ENCODE results near the gene INSR. TPM values are rescaled to one million over a fixed set of nuclear protein-coding genes. Genes with fewer than 3 reads are reported as not detected.

INSR gene
- total and polyA plus RNA-seq, 2 experiments from 2014 or later: 19.2 to 52.1 TPM

DNA sequence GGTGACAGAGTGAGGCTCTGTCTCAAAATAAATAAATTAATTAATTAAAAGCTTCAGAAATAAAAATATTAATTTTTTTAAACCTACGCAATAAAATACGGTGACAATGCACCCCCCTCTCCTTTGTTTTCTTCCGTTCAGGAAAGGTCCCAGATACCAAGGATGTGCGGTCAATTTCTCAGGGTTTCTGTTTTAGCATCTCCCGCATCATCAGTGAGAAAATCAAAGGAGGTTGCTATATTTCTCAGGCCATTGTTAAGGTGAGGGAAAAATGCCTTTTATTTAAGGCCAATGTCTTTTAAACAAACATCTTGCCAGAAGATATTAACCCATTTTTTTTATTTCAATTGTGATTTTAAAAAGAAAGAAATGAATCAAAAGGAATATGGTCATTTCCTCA lies 111.7 kb downstream of the INSR start:
- H3K36me3 ChIP-seq (ENCODE audit: insufficient read depth): no peaks in the 10 kb centered on the region; the same call in 1 of the 2 replicates
- Mint-ChIP-seq H3K9me3 (no peaks in the 10 kb centered on the region), H3K36me3 (ENCODE audit: low read depth) (peaks cover 25% of the 10 kb centered on the region), H3K27me3 (ENCODE audit: insufficient read depth, low read depth, poor library complexity) (peaks cover 1% of the 10 kb centered on the region), H3K27ac (no peak overlapping the region), H3K4me3 (no peak overlapping the region), H3K4me1 (no peaks in the 10 kb centered on the region)
- no peak overlapping the region for H3K4me2 ChIP-seq
- no peak overlapping the region for H2AFZ ChIP-seq
- no peak overlapping the region for H3K4me3 ChIP-seq
- H3K27ac ChIP-seq (ENCODE audit: low read depth): no peak overlapping the region
- no peaks in the 10 kb centered on the region for H3K4me1 ChIP-seq (ENCODE audit: insufficient read depth)
- no peaks in the 10 kb centered on the region for H3K27me3 ChIP-seq (ENCODE audit: insufficient read depth)
- H3K9me2 ChIP-seq (ENCODE audit: insufficient read depth): no peaks in the 10 kb centered on the region
- H4K20me1 ChIP-seq (replicated peaks; ENCODE audit: insufficient read depth): peaks cover 5% of the 10 kb centered on the region; the same call in 1 of the 2 replicates
- no peak for DNase-seq (ENCODE audit: low spot score)
- no peaks in the 10 kb centered on the region for H3K79me2 ChIP-seq (replicated peaks; ENCODE audit: insufficient read depth)
- TF ChIP-seq, protein P1, sequence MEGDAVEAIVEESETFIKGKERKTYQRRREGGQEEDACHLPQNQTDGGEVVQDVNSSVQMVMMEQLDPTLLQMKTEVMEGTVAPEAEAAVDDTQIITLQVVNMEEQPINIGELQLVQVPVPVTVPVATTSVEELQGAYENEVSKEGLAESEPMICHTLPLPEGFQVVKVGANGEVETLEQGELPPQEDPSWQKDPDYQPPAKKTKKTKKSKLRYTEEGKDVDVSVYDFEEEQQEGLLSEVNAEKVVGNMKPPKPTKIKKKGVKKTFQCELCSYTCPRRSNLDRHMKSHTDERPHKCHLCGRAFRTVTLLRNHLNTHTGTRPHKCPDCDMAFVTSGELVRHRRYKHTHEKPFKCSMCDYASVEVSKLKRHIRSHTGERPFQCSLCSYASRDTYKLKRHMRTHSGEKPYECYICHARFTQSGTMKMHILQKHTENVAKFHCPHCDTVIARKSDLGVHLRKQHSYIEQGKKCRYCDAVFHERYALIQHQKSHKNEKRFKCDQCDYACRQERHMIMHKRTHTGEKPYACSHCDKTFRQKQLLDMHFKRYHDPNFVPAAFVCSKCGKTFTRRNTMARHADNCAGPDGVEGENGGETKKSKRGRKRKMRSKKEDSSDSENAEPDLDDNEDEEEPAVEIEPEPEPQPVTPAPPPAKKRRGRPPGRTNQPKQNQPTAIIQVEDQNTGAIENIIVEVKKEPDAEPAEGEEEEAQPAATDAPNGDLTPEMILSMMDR (conservative IDR thresholded peaks at IDR 0.05; ENCODE audit: low read depth in 2 of 2): no peak
- TF ChIP-seq ZNF114 (CRISPR knock-in tag; IDR thresholded peaks at IDR 0.05): no peak
- TF ChIP-seq EZH2phosphoT487 (IDR thresholded peaks at IDR 0.05; ENCODE audit: unreplicated experiment): no peak
- no peak for TF ChIP-seq JUNB (IDR thresholded peaks at IDR 0.05; ENCODE audit: unreplicated experiment)
- TF ChIP-seq NANOG (IDR thresholded peaks at IDR 0.05; ENCODE audit: borderline replicate concordance): no peak
- TF ChIP-seq ETS1 (IDR thresholded peaks at IDR 0.05): no peak
- no peak for TF ChIP-seq ZNF331 (CRISPR knock-in tag; IDR thresholded peaks at IDR 0.05; ENCODE audit: low read depth)
- no peak for TF ChIP-seq REST (IDR thresholded peaks at IDR 0.05; ENCODE audit: unreplicated experiment)
- TF ChIP-seq CREB1 (CRISPR knock-in tag; IDR thresholded peaks at IDR 0.05; ENCODE audit: low read depth): no peak
- no peak for TF ChIP-seq EZH2 (IDR thresholded peaks at IDR 0.05; ENCODE audit: low read depth, unreplicated experiment)
- no peaks in the 10 kb centered on the region for H3F3A ChIP-seq (replicated peaks; ENCODE audit: low read depth)
- no peak for ATAC-seq
